ENCODE results near the gene OPRD1. TPM values are rescaled to one million over a fixed set of nuclear protein-coding genes. Genes with fewer than 3 reads are reported as not detected.
A peak's percentile ranks its signal among the peaks of the same experiment; 100 is the strongest.
"Not testable (repeated sequence)": the region's sequence is repeated elsewhere in the genome, so short reads cannot be mapped to it uniquely, and the experiment has no call there.

Gene OPRD1
- polyA plus RNA-seq, 3 donors from 2014 or later, result 0.03 TPM; not detected in 2

DNA sequence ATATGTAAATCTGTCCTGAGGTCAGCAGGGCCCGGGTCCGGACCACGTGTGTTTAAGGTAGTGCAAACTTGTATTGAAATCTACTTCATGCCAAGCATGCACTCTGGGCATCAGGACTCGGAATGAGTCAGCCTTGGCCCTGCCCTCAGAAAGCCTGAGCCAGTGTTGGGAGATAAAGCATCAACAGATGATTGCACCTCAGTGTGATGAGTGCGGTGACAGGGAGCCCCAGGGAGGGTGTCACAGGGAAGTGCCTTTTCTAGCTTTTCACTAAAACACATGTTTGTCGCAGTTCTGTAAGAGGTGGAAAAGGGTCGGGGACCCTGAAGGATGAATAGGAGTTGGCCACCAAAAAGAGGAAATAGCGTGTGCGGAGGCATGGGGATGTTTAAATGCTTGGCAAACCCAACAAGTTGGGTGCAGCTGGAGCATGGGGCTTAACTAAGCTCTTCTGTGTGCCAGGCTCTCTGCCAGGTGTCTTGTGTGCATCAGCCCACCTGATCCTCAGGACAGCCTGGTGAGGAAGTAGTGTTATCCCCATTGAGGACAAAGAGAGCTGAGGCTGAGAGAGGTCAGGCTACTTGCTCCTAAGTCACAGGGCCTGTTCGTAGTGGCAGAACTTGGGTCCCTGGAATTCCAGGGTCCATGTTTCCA is 54.2 kb downstream of the OPRD1 start:
- H3K27me3 Mint-ChIP-seq (ENCODE audit: low read depth in 3 of 3), result peaks cover 2 to 4% (median 2%) of the 10 kb centered on the region in 3 donors
- no peak for DNase-seq
- H3K4me3 Mint-ChIP-seq, result no peak overlapping the region
- no peaks in the 10 kb centered on the region for H3K4me1 Mint-ChIP-seq
- H3K36me3 Mint-ChIP-seq, result no peaks in the 10 kb centered on the region
- peak overlapping the region in 1 of 6 donors; percentile 6 for H3K27ac Mint-ChIP-seq
- H3K9me3 Mint-ChIP-seq, result no peaks in the 10 kb centered on the region

DNA sequence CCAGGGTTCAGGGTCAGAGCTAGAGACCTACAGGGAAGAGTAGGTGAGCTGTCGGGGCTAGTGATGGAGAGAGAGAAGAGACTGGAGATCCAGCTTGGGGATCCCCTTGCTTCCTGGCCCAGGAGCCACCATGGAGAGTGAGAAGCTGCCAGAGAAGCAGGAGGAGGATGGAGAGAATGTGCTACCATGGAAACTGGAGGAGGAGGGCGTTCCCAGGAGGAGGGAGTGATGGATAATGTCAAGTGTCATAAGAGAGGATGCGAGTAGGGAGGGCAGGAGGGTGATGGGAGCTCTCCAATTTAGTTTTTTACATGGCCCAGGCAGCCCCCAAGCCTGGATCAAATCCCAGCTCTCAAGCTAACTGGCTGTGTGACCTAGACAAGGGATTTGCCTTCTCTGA is 55.9 kb downstream of the OPRD1 start:
- no peak overlapping the region for H3K27ac Mint-ChIP-seq
- DNase-seq, result no peak
- H3K27me3 Mint-ChIP-seq (ENCODE audit: low read depth in 3 of 3), result peaks cover 2 to 4% (median 2%) of the 10 kb centered on the region in 3 donors
- H3K9me3 Mint-ChIP-seq, result no peaks in the 10 kb centered on the region
- no peaks in the 10 kb centered on the region for H3K4me1 Mint-ChIP-seq
- no peak overlapping the region for H3K4me3 Mint-ChIP-seq
- H3K36me3 Mint-ChIP-seq, result peaks cover 0 to 3% (median 0%) of the 10 kb centered on the region in 3 donors

DNA sequence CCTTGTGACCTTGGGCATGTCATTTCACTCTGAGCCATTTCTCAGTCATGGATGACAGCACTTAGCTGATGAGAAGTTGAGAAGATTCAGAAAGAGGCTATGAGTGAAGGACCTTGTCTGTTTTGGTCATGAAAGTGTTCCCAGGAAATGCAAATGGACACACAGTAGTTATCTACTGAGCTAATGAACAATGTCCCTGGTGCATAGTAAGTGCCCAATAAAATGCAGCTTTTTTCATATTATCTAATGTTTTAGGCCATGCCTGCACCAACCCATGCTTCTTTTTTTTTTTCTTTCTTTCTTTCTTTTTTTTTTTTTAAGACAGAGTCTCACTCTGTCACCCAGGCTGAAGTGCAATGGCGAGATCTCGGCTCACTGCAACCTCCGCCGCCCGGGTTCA is 58.0 kb downstream of the OPRD1 start:
- Mint-ChIP-seq H3K36me3 (peaks cover 0 to 3% (median 0%) of the 10 kb centered on the region in 3 donors), H3K4me3 (no peak overlapping the region), H3K4me1 (no peaks in the 10 kb centered on the region), H3K9me3 (no peaks in the 10 kb centered on the region), H3K27me3 (ENCODE audit: low read depth in 3 of 3) (peaks cover 0 to 2% (median 2%) of the 10 kb centered on the region in 3 donors), H3K27ac (no peak overlapping the region)
- no peak for DNase-seq

DNA sequence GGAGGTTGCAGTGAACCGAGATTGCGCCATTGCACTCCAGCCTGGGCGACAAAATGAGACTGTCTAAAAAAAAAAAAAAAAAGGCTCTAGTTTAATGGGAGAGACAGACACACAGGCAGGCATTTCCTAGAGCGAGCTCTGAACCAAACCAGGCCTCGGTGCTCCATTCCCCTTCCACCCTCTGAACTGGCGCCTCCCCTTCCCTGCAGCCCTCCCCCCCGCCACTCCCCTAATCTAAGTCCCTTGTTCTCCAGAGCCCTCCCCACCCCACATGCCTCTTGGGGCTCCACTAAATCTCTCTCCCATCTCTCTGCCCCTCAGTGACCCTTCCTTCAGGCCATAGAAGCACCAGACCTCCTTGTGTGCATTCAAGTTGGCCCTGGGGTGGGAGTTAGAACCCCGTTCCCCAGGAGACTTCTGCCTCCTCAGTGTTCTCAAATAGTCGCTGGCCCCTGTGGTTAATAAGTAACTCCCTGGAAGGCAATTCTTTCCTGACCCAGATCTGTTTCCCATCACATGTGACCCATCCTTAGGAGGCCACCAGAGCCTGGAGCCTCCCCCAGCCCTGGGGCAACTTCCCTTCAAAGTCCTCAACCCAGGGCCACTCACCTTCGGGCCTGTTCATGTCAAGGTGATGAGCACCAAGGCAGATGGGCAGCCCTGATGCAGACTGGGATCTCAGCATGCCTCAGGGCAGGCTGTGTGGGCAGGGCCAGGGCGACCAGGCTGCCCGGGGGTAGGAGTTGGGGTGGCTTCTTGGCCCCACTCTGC is 59.8 kb downstream of the OPRD1 start:
- Mint-ChIP-seq H3K9me3 (no peaks in the 10 kb centered on the region), H3K27me3 (ENCODE audit: low read depth in 3 of 3) (peaks cover 0 to 2% (median 2%) of the 10 kb centered on the region in 3 donors), H3K36me3 (peaks cover 0 to 3% (median 0%) of the 10 kb centered on the region in 3 donors), H3K27ac (no peak overlapping the region), H3K4me1 (no peaks in the 10 kb centered on the region), H3K4me3 (no peak overlapping the region)
- no peak for DNase-seq

DNA sequence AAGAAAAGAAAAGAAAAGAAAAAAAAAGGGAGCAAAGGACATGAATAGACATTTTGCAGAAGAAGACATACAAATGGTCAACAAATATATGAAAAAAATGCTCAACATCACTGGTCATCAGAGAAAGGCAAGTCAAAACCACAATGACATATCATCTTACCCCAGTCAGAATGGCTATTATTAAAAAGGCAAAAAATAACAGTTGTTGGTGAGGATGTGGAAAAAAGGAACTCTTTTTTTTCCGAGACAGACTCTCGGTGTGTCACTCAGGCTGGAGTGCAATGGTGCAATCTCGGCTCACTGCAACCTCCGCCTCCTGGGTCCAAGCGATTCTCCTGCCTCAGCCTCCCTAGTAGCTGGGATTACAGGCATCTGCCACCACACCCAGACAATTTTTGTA is 63.2 kb downstream of the OPRD1 start:
- H3K9me3 Mint-ChIP-seq; H3K27ac Mint-ChIP-seq; H3K4me3 Mint-ChIP-seq; H3K36me3 Mint-ChIP-seq; DNase-seq; H3K27me3 Mint-ChIP-seq (ENCODE audit: low read depth in 3 of 3); H3K4me1 Mint-ChIP-seq: not testable (repeated sequence)

DNA sequence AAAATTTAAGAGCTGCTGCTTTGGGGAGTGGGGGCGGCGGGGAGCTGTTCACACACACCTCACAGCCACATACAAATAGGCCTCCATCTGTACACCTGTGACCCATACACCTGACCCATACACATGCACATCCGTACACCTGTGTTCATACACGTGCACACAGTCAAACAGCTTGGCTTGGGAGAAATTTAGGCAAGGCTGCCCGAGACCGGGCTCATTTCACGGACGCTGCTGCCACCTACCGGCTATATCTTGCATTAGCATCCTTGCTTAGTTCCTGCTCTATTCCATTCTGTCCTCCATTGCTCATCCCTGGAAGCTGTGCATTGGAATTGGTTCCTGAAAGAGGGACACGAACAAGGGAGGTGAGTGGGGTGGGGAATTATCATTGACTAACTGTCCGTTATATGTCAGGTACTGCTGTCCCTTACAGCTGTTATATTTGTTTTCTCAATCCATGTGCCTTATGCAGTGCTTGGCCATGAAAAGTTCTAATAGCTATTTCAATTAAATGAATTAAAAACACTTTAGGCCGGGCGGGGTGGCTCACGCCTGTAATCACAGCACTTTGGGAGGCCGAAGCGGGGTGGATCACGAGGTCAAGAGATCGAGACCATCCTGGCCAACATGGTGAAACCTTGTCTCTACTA is 65.3 kb downstream of the OPRD1 start:
- peaks cover 0 to 6% (median 1%) of the 10 kb centered on the region in 3 donors for H3K27me3 Mint-ChIP-seq (ENCODE audit: low read depth in 3 of 3)
- peaks cover 0 to 2% (median 0%) of the 10 kb centered on the region in 3 donors for H3K36me3 Mint-ChIP-seq
- no peak overlapping the region for H3K27ac Mint-ChIP-seq
- DNase-seq, result peak; percentile 66 to 70 (median 67)
- H3K4me1 Mint-ChIP-seq, result peaks cover 5 to 6% of the 10 kb centered on the region in 2 donors
- no peak overlapping the region for H3K4me3 Mint-ChIP-seq
- no peaks in the 10 kb centered on the region for H3K9me3 Mint-ChIP-seq

DNA sequence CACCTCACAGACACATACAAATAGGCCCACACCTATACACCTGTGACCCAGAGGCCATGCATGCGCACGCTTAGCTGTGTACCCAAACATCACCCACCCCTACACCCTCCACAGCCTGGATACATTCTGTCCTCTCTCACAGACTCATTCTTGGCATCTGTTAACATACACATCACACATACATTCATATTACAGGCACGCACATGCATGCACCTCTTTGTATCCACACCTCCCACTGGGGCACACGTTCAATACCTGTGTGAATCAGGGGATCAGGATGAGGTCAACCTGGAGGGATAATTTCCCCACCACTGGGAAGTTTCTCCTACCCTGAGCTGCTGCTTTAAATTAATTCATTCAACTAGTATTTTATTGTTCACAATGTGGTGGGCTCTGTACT is 66.8 kb downstream of the OPRD1 start:
- peaks cover 11 to 17% of the 10 kb centered on the region in 2 donors for H3K4me1 Mint-ChIP-seq
- no peaks in the 10 kb centered on the region for H3K9me3 Mint-ChIP-seq
- no peak overlapping the region for H3K4me3 Mint-ChIP-seq
- DNase-seq, result no peak
- H3K27me3 Mint-ChIP-seq (ENCODE audit: low read depth in 3 of 3), result peaks cover 0 to 8% (median 3%) of the 10 kb centered on the region in 3 donors
- no peaks in the 10 kb centered on the region for H3K36me3 Mint-ChIP-seq
- H3K27ac Mint-ChIP-seq, result no peak overlapping the region

DNA sequence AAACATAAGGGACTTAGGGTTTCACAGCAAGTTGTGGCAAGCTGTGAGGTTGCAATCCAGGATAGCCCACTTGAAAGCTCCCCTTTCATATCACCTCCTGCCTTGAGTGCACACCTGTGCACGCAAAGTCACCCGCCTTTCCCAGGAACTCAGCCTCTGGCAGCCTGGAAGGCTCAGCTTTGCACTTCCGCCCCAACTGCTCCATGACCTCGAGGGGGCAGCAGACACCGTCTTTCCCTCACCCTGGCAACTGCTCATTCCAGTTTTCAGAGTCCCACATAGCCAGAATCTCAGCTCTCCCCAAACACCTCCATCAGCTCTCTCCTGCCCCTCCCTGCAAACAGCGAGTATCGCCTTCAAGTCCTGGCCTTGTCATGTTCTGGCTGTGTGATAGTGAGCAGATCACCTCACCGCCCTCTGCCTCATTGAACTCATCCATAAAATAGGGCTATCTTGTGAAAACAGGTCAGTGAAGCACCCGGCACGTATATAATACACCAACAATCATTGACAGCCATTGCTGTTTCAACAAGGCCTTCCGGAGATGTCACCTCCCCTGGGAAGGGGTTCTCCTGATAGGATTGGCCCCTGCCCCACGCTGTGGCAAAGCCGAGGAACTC is 70.1 kb downstream of the OPRD1 start:
- Mint-ChIP-seq H3K27ac (peak overlapping the region in 3 of 6 donors; percentile 25 to 80 (median 74)), H3K27me3 (ENCODE audit: low read depth in 3 of 3) (peaks cover 8 to 12% (median 11%) of the 10 kb centered on the region in 3 donors), H3K9me3 (no peaks in the 10 kb centered on the region), H3K4me3 (no peak overlapping the region), H3K36me3 (no peaks in the 10 kb centered on the region), H3K4me1 (peaks cover 35 to 44% of the 10 kb centered on the region in 2 donors)
- DNase-seq, result peak; percentile 70 to 75 (median 71)

DNA sequence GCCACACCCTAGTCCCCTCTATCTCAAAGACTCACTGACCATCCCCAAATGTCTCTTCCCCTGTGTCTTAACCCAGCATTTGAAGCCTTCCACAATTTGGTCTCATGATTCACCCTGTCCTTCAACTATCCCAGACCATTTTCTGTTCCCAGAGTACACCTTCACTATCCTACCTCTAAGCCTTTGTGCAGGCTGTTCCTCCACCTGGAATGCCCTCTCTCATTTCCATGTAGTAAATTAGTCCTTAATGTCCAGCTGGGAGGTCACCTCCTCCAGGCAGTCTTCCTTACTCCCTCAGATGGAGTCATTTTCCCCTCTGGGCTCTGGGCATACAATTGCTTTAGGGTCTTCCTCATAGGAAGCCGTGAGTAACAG is 71.3 kb downstream of the OPRD1 start:
- peak overlapping the region in 1 of 6 donors; percentile 41 for H3K27ac Mint-ChIP-seq
- no peaks in the 10 kb centered on the region for H3K9me3 Mint-ChIP-seq
- H3K27me3 Mint-ChIP-seq (ENCODE audit: low read depth in 3 of 3), result peaks cover 8 to 14% (median 11%) of the 10 kb centered on the region in 3 donors
- no peaks in the 10 kb centered on the region for H3K36me3 Mint-ChIP-seq
- peaks cover 40 to 52% of the 10 kb centered on the region in 2 donors for H3K4me1 Mint-ChIP-seq
- DNase-seq, result no peak
- H3K4me3 Mint-ChIP-seq, result peak overlapping the region in 1 of 5 donors; percentile 18

DNA sequence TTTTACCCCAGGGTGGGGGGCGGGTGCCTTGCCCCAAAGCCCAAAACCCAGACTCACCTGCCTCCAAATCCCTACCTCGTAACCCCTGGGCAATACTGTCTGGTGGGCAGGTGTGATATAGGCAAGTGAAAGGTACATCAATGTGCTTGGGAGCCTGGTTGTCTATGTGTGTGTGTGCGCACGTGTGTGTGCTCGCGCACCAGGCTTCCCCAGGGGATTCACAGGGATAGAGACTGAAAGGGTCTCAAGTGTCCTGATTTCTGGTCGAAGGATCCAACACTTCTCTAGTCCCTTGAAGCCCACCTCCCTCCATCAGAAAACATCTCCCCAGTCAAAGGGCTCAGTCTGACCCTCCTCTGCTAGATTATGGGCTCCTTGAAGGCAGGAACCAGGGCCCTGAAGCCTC is 73.5 kb downstream of the OPRD1 start:
- H3K4me3 Mint-ChIP-seq, result peak overlapping the region in 2 of 5 donors; percentile 89 to 92
- H3K27me3 Mint-ChIP-seq (ENCODE audit: low read depth in 3 of 3), result peaks cover 8 to 14% (median 11%) of the 10 kb centered on the region in 3 donors
- no peak for DNase-seq
- no peaks in the 10 kb centered on the region for H3K9me3 Mint-ChIP-seq
- H3K4me1 Mint-ChIP-seq, result peaks cover 47 to 73% of the 10 kb centered on the region in 2 donors
- no peaks in the 10 kb centered on the region for H3K36me3 Mint-ChIP-seq
- peak overlapping the region; percentile 86 to 98 (median 95) for H3K27ac Mint-ChIP-seq

DNA sequence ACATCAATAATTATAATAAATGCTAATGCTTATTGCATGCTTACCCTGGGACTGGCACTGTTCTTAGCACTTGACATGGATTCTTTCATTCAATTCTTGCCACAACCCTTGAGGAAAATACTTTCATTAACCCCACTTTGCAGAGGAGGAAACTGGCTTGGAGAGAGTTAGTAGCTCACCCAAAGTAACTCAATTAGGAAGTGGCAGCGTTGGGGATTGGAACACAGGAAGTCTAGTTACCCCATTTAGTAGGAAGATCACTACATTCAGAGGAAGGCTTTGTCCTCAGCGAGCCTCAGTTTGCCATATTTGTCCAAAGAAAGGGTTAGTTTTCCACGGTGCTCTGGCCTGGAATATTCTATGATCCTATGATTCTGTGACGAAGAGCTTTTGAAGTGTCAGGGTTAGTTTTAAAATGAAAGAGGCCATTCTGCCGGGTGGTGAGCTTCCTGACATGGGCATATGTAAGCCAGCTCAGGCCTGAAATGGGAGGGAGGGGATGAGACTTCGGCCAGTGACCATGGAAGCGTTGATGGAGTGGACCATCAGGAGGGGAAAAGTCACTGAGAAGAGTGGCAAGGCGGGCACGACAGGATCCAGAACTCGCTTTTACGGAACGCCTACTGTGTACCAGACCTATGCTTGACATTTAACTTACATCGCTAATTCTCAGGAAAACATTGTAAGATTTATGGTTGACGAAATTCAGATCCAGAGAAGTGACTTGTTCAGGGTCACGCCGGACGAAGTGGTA is 74.2 kb downstream of the OPRD1 start:
- Mint-ChIP-seq H3K4me1 (peaks cover 47 to 73% of the 10 kb centered on the region in 2 donors), H3K4me3 (peak overlapping the region; percentile 89 to 93 (median 92))

DNA sequence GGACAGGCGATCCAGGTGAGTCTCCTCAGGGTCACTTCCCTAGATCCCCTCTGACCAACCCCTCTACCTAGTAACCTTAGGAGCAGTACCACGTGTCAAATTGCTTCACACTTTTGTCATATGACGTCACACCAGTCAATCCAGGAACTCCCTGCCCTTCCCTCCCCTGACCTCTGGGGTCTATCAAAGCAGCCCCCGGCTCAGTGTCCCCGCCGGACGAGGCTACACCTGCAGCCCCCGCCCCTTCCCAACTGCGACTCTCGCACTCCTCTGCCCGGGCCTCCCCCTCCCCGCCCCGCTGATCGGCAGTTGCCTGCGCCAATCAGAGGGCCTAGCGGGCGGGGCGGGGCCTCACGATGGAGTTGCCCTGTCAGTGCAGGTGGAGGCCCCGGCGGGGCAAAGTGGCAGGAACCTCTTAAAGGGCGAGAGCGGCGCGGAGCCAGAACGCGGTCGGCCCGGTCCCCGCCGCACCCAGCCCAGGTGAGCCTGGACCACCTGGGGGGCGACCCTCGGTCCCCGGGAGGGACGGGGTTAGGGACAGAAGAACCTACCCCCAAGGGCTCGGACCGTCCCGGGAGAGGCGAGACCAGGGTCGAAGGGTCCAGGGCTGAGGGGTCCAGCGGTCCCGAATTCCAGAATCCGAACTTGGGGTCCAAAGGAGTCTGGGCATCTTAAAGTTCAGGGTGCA is 74.9 kb downstream of the OPRD1 start:
- Mint-ChIP-seq H3K4me1 (peaks cover 46 to 70% of the 10 kb centered on the region in 2 donors), H3K27me3 (ENCODE audit: low read depth in 3 of 3) (peaks cover 8 to 14% (median 11%) of the 10 kb centered on the region in 3 donors), H3K36me3 (no peaks in the 10 kb centered on the region), H3K27ac (peak overlapping the region; percentile 86 to 98 (median 95)), H3K4me3 (peak overlapping the region; percentile 89 to 93 (median 92)), H3K9me3 (no peaks in the 10 kb centered on the region)
- DNase-seq, result peak; percentile 91

More for the DNA sequence above, 74.2 kb downstream of the OPRD1 start:
- H3K36me3 Mint-ChIP-seq, result no peaks in the 10 kb centered on the region
- no peaks in the 10 kb centered on the region for H3K9me3 Mint-ChIP-seq
- peak overlapping the region; percentile 86 to 98 (median 95) for H3K27ac Mint-ChIP-seq
- H3K27me3 Mint-ChIP-seq (ENCODE audit: low read depth in 3 of 3), result peaks cover 8 to 14% (median 11%) of the 10 kb centered on the region in 3 donors
- no peak for DNase-seq
